ENCODE measurements around the gene FOXI3. TPM values are rescaled to one million over a fixed set of nuclear protein-coding genes. Genes with fewer than 3 reads are reported as not detected.

FOXI3 gene
- total RNA-seq, 1 donor from 2014 or later, result 0.34 TPM

GRCh38 chr2:88443353-88443938, 9.0 kb downstream of the FOXI3 start:
- H3K4me3 Mint-ChIP-seq (ENCODE audit: unreplicated experiment), result no peak overlapping the region
- no peak for DNase-seq
- peaks cover 4% of the 10 kb centered on the region for H3K27me3 Mint-ChIP-seq (ENCODE audit: unreplicated experiment)
- H3K4me1 Mint-ChIP-seq (ENCODE audit: low read depth, unreplicated experiment), result no peaks in the 10 kb centered on the region
- peaks cover 2% of the 10 kb centered on the region for H3K9me3 Mint-ChIP-seq (ENCODE audit: unreplicated experiment)
- no peak for TF ChIP-seq CTCF (IDR thresholded peaks at IDR 0.05; ENCODE audit: partially characterized antibody, unreplicated experiment)
- H3K27ac Mint-ChIP-seq (ENCODE audit: unreplicated experiment), result no peak overlapping the region
- no peaks in the 10 kb centered on the region for H3K36me3 Mint-ChIP-seq (ENCODE audit: unreplicated experiment)

- Mint-ChIP-seq H3K4me3 (ENCODE audit: unreplicated experiment) (no peak overlapping the region), H3K36me3 (ENCODE audit: unreplicated experiment) (no peaks in the 10 kb centered on the region), H3K4me1 (ENCODE audit: low read depth, unreplicated experiment) (no peaks in the 10 kb centered on the region), H3K27ac (ENCODE audit: unreplicated experiment) (no peak overlapping the region), H3K9me3 (ENCODE audit: unreplicated experiment) (peaks cover 2% of the 10 kb centered on the region), H3K27me3 (ENCODE audit: unreplicated experiment) (peaks cover 4% of the 10 kb centered on the region)
- no peak for DNase-seq
- TF ChIP-seq CTCF (IDR thresholded peaks at IDR 0.05; ENCODE audit: partially characterized antibody, unreplicated experiment), result no peak
Measured at GRCh38 chr2:88442473-88442872, 10.0 kb downstream of the FOXI3 start.

- Mint-ChIP-seq H3K36me3 (ENCODE audit: unreplicated experiment) (no peaks in the 10 kb centered on the region), H3K9me3 (ENCODE audit: unreplicated experiment) (peaks cover 2% of the 10 kb centered on the region), H3K27me3 (ENCODE audit: unreplicated experiment) (peaks cover 6% of the 10 kb centered on the region), H3K27ac (ENCODE audit: unreplicated experiment) (no peak overlapping the region), H3K4me1 (ENCODE audit: low read depth, unreplicated experiment) (no peaks in the 10 kb centered on the region), H3K4me3 (ENCODE audit: unreplicated experiment) (no peak overlapping the region)
- DNase-seq, result no peak
- TF ChIP-seq CTCF (IDR thresholded peaks at IDR 0.05; ENCODE audit: partially characterized antibody, unreplicated experiment), result no peak
Measured at GRCh38 chr2:88442061-88442460, 10.4 kb downstream of the FOXI3 start.

GRCh38 chr2:88437010-88437409, 15.5 kb downstream of the FOXI3 start:
- no peak overlapping the region for H3K27ac Mint-ChIP-seq (ENCODE audit: unreplicated experiment)
- no peaks in the 10 kb centered on the region for H3K36me3 Mint-ChIP-seq (ENCODE audit: unreplicated experiment)
- H3K27me3 Mint-ChIP-seq (ENCODE audit: unreplicated experiment), result peaks cover 6% of the 10 kb centered on the region
- no peaks in the 10 kb centered on the region for H3K4me1 Mint-ChIP-seq (ENCODE audit: low read depth, unreplicated experiment)
- no peak for TF ChIP-seq CTCF (IDR thresholded peaks at IDR 0.05; ENCODE audit: partially characterized antibody, unreplicated experiment)
- DNase-seq, result no peak
- peaks cover 4% of the 10 kb centered on the region for H3K9me3 Mint-ChIP-seq (ENCODE audit: unreplicated experiment)
- no peak overlapping the region for H3K4me3 Mint-ChIP-seq (ENCODE audit: unreplicated experiment)

- no peaks in the 10 kb centered on the region for H3K9me3 Mint-ChIP-seq (ENCODE audit: unreplicated experiment)
- H3K27me3 Mint-ChIP-seq (ENCODE audit: unreplicated experiment), result peaks cover 7% of the 10 kb centered on the region
- no peaks in the 10 kb centered on the region for H3K36me3 Mint-ChIP-seq (ENCODE audit: unreplicated experiment)
- no peak overlapping the region for H3K27ac Mint-ChIP-seq (ENCODE audit: unreplicated experiment)
- TF ChIP-seq CTCF (IDR thresholded peaks at IDR 0.05; ENCODE audit: partially characterized antibody, unreplicated experiment), result no peak
- H3K4me3 Mint-ChIP-seq (ENCODE audit: unreplicated experiment), result no peak overlapping the region
- no peaks in the 10 kb centered on the region for H3K4me1 Mint-ChIP-seq (ENCODE audit: low read depth, unreplicated experiment)
- no peak for DNase-seq
Measured at GRCh38 chr2:88429929-88430328, 22.6 kb downstream of the FOXI3 start.

Data from glutamatergic neuron (in vitro differentiated cells).